GM21619 (cell line): ENCODE data around the gene INAFM2.

Experiments used
- ATAC-seq: cut with Tn5 transposase; IDR thresholded peaks from one replicate; pipeline ENCODE4 v1.9.1; 2021; ENCODE audit not compliant: unreplicated experiment

Gene INAFM2

DNA sequence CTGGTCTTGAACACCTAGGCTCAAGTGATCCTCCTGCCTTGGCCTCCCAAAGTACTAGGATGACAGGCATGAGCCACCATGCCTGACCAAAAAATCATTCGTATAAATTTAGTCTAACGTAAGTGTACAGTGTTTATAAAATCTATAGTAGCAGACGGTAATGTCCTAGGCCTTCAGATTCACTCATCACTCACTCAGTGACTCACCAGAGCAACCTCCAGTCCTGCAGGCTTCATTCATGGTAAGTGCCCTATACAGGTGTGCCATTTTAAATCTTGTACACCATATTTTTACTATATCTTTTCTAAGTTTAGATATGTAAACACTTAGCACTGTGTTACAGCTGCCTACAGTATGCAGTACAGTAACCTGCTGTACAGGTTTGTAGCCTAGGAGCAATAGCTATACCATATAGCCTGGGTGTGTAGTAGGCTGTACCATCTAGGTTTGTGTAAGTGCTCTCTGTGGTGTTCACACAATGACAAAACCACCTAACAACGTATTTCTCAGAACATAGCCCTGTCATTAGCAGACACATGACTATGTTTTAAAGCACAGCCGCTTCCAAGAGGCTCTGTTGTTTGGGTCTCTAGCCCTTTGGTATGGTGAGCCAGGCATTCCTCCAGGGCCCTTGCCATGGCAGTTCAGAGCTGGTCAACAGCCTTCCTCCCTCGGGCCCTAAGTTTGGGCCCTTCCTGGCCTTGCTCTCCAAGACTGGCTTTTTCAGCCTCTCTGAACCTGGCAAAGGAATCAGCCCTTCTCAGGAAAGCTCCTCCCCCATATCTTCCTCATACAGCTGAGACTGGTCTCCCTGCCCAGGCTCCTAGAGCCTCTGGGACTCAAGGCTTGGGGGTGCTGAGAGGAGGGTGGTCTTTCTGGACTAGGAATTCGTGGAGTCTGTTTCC, 19.2 kb downstream of the INAFM2 start:
- no peak for ATAC-seq

GRCh38 chr15:40343512-40343911, 20.0 kb downstream of the INAFM2 start:
- ATAC-seq, result no peak

GRCh38 chr15:40344217-40344616, 20.7 kb downstream of the INAFM2 start:
- no peak for ATAC-seq

- peak; percentile 56 for ATAC-seq
Measured at GRCh38 chr15:40344631-40345120, 21.2 kb downstream of the INAFM2 start.

DNA sequence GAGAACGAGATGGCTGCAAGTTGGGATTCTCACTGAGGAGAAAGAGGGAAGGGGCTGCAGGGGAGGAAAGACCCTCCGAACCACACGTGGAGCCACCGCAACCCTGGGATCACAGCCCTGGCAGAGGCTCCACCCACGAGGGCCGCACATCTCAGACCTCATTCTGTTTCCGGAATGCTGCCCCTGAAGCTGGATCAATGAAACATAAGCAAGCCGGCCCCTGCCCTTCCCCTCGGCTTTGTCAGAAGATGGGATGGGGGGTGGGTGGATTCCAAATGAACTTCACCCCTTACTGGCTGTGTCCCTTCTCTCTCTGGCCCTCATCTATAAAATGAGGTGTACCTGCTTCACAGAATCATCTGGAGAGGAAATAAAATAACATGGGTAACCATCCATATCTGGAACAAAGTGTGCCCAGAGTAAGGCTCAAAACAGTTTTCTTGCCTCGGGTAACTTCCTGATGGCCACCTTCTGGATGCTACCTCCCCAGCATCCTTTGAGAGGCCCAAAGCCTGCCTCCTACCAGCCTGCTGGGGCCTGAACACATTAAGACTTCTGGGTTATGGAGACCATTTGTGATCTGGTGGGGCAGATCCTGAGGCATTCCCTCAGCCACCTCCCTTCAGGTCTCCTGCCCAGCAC, 21.9 kb downstream of the INAFM2 start:
- ATAC-seq, result no peak

DNA sequence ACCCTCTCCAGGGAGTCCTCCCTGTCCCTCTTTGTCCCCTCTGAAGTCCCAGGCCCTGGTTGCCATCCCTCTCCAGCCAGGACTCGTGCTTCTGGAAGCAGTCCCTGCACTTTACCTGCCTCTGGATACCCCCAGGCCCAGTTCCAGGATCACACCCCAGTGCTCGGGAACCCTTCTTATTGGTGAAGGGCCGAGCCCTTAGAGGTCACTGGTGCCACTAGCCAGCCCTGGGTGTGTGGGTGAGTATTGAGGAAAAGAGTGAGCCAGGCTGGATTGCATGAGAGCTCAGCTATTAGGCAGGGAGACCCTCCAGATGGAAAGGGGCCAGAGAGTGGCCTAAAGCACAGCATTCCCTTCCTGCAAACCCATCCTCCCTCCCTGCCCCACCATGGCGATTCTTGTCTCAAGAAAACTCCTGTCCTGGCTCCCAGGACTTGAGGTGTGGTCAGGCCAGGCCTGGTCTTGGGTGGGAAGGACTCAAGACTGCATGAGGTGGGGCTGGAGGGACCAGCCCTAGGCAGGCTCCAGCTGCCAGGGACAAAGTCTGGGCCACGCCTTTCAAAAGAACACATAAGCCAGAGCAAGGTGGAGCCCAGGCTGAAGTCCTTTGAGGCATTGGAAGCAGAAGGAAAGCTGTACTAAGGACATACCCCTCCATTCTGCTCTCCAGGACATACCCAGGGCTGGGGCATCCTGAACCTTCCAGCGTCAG, 22.5 kb downstream of the INAFM2 start:
- no peak for ATAC-seq

- no peak for ATAC-seq
Measured at GRCh38 chr15:40346579-40347558, 23.4 kb downstream of the INAFM2 start.

- no peak for ATAC-seq
Measured at GRCh38 chr15:40347559-40348473, 24.3 kb downstream of the INAFM2 start.

GRCh38 chr15:40348474-40348870, 25.0 kb downstream of the INAFM2 start:
- ATAC-seq, result no peak

GRCh38 chr15:40349163-40349562, 25.7 kb downstream of the INAFM2 start:
- ATAC-seq, result no peak

GRCh38 chr15:40352281-40352901, 28.9 kb downstream of the INAFM2 start:
- no peak for ATAC-seq

GRCh38 chr15:40353697-40354096, 30.2 kb downstream of the INAFM2 start:
- no peak for ATAC-seq

DNA sequence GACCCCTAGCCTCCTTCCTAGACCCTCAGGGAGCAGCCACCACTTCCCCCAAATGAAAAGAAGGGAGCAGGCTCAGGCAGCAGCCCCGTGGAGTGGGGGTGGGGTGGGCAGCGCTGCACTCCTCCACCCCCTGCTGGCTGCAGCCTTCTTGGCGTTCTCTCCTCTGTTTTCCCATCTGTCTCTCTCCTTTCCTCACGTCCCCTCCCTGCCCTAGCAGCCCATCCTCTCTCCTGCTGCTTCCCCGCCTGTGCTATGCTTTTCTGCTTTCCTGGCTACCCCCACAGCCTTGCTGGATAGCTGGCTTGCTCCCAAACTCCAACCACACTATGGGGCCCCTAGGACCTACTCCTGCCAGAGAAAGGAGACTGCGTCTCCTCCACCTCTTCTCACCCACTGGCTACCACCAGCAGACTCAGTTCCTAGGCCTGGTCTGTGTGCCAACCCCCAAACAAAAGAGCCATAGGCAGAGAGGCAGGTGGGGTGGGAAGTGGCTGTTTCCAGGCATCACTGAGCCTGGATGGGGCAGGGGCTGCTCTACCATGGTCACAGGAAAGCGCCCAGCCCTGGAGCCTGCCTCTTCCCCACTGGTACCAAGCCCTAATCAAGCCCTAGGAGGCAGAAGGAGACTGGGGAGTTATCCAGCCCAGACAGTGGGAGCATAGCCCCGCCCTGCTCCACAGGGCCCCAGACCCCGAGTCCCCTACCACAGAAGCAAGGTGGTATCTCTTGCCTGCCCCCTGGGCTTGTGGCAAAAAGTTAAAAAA, 31.1 kb downstream of the INAFM2 start:
- ATAC-seq, result no peak

DNA sequence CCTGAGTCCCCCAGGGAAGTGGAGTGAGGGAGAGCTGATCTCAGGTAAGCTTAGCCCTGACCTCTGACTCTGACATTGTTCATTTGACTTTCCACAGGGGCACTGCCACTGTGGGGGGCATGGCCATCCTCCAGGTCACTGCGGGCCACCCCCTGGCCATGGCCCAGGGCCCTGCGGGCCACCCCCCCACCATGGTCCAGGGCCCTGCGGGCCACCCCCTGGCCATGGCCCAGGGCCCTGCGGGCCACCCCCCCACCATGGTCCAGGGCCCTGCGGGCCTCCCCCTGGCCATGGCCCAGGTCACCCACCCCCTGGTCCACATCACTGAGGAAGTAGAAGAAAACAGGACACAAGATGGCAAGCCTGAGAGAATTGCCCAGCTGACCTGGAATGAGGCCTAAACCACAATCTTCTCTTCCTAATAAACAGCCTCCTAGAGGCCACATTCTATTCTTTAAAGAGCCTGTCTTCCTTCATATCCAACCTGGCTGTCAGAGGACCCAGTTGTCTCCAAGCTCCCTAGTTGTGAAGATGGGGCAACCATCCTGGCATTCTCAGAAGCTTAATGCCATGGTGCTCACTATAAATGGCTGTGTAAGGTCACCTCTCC, 32.6 kb downstream of the INAFM2 start:
- ATAC-seq, result no peak

- no peak for ATAC-seq
Measured at GRCh38 chr15:40357246-40357645, 33.8 kb downstream of the INAFM2 start.

- ATAC-seq, result peak; percentile 85
Measured at GRCh38 chr15:40357723-40358470, 34.4 kb downstream of the INAFM2 start, which contains the start of gene DISP2. Gene DISP2, plus strand, starts transcription at chr15:40358219. Its CDS starts 103 bp downstream, at chr15:40358322.
